T47D (cell line): ENCODE results near the gene NMUR1.
"Not testable (repeated sequence)": the region's sequence is repeated elsewhere in the genome, so short reads cannot be mapped to it uniquely, and the experiment has no call there.

ENCODE experiments used
- DNase-seq, 2 experiments: peaks; one replicate each; pipeline versions ENCODE4 v3.0.0 to v3.0.0-alpha.2; 2011 to 2012; ENCODE audit warnings: low read depth in 1 of 2, low spot score in 1 of 2
- JUND ChIP-seq: IDR thresholded peaks from 2 replicates; pipeline ENCODE4 v1.6.1; 2012; ENCODE audit warnings: low read depth
- in situ Hi-C: cut with HindIII; loops from 2 replicates; pipeline ENCODE4 v1.10.0; 2016; ENCODE audit warnings: low sequenced_read_pairs, low pct_unique_long_range_greater_than_20kb

Gene NMUR1

GRCh38 chr2:231567159-231567558 lies 36.9 kb upstream of the NMUR1 start:
- in situ Hi-C loops = no loop called here
- DNase-seq = no peak
- no peak for TF ChIP-seq JUND

DNA sequence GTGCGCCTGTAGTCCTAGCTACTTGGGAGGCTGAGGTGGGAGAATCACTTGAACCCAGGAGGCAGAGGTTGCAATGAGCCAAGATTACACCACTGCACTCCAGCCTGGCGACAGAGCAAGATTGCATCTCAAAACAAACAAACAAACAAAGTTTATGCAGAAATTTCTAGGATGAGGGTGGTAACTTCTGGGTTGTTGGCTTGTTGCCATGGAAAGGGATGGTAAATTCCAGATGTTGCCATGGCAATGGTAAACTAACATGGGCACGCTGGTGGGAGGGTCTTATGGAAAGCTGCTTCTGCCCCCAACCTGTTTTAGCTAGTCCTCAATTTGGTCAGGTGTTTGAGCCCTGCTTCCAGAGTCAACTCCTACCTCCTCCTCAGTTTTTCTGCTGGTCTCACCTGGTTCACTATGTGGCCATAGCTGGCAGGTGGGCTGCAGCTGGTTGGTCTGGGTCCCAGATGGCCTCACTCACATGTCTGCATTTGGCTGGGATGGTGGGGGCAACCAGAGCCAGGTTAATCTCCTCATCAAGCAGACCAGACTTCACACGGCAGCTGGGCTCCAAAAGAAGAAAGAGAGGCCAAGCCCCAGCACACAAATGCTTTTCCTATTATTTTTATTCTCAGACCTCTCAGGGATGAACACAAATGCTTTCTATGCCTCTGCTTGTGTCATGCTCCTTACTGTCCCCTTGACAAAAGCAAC lies 35.8 kb upstream of the NMUR1 start:
- in situ Hi-C loops = no loop called here
- DNase-seq = peak in 1 of 2 experiments; percentile 10
- TF ChIP-seq JUND = no peak

DNA sequence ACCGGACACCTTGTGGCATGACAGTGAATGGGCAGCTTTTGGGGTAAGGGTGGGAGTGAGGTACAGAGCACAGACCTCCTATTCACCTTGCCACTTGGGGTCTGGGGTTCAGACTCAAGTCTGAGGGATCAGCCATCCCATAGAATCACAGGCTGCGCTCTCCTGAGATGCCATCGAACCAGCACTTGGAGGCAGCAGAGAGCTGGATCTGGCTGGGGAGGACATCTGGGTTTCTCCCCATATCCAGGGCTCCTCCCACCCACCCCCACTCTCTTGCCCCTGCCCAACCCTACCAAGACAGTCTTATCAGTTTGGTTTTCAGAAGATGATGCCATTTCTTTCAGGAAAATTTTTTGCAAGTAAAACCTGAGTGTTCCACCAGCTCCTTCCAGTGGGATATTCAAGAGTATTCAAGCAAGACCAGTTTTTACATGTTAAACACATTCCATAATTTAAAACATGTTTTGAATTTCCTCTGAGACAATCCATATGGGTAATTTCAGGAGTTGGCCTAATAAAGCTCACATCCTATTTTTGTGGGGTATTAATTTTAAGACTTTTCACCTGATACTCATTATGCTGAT lies 33.2 kb upstream of the NMUR1 start:
- TF ChIP-seq JUND = no peak
- DNase-seq = peak; percentile 29 to 65
- in situ Hi-C loops = no loop called here

GRCh38 chr2:231557571-231558217 lies 27.4 kb upstream of the NMUR1 start:
- no peak for TF ChIP-seq JUND
- in situ Hi-C loops = no loop called here
- DNase-seq = peak; percentile 54 to 79

- TF ChIP-seq JUND = no peak
- in situ Hi-C loops = no loop called here
- no peak for DNase-seq
These were observed 26.7 kb upstream of the NMUR1 start for GRCh38 chr2:231556981-231557380.

DNA sequence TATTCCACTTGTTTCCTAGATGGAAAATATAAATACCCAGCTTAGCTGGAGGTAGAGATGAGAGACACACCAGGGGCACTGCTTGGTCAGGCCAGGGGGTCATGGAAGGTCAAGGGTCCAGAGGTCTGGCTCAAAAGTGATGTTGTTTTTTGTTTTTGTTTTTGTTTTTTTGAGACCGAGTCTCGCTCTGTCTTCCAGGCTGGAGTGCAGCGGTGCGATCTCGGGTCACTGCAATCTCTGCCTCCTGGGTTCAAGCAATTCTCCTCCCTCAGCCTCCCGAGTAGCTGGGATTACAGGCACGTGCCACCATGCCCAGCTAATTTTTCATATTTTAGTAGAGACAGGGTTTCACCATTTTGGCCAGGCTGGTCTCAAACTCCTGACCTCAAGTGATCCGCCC lies 26.3 kb upstream of the NMUR1 start:
- DNase-seq, in situ Hi-C loops: not testable (repeated sequence)

DNA sequence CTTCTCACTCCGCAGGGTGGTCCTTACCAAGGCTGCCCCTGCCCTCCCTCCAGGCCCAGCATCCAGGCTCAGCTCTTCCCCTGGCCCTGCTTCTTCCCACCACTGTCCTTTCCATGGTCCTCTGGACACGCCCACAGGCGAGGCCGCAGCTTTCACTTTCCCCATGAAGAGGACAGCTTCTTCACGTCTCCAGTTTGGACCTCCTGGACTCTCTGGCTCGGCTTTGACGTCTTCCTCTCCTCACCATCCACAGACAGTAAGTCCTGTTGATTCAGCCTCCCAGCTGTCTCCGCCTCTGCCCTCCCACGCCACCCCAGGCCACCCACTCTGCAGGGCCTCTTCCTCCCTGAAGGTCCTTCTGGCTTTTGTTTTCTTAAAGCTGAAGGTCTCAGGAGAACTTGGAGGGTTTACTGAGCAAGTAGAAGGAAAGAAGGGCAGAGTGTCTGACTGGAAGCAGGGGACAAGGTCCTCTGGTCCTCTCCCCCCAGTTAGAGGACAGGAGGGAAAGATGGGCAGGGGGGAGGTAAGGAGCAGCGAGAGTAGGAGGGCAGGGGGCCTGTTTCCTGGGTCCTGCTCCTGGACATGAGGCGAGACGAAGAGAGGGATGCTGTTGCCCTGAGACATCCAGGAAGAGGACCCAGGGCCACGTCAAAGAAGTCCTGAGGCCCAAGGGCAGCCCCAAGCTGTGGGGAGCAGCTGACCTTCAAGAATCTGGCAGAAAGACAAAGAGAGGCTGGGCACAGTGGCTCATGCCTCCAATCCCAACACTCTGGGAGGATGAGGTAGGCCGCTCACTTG lies 24.7 kb upstream of the NMUR1 start:
- TF ChIP-seq JUND = no peak
- in situ Hi-C loops = no loop called here
- DNase-seq = no peak

DNA sequence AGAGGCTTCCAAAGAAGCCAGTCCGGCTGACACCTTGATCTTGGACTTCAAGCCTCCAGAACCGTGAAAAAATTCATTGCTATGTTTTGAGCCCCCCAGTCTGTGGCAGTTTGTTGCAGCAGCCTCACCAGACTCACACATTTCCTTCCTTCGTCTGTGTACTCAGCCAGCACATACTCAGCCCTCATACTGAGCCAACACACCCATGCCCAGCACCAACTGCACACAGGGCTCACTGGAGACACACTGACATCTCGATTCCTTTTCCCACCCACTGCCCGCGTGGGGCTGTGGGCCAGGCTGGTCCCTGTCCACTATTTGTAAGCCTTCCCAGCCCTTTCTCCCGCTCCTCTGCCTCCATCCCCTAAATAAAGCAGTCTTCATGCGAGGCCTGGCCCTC lies 24.1 kb upstream of the NMUR1 start:
- DNase-seq = no peak
- in situ Hi-C loops = no loop called here
- no peak for TF ChIP-seq JUND

GRCh38 chr2:231552752-231553151 lies 22.5 kb upstream of the NMUR1 start:
- in situ Hi-C loops = no loop called here
- TF ChIP-seq JUND = no peak
- DNase-seq = no peak

- no peak for TF ChIP-seq JUND
- no peak for DNase-seq
- in situ Hi-C loops = no loop called here
These were observed 19.4 kb upstream of the NMUR1 start for GRCh38 chr2:231549446-231550239.

DNA sequence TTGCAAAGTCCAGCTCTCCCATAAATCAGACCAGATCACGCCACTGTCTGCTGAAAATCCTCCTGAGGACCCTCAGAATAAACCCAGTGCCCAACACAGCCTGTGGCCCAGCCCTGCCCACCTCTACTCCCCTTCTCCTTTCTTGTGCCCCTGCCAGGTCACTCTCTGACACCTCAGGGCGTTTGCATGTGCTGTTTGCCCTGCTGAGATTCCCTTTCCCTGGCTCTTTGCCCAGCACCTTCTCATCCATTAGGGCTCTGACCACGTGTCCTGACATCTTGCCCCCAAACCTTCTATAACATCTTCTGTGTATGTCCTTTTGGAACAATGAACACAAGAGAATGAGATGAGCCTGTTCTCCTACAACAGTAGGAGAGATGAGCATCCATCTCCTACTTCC lies 18.5 kb upstream of the NMUR1 start:
- no peak for DNase-seq
- no peak for TF ChIP-seq JUND
- in situ Hi-C loops = no loop called here
